HG02884 (cell line): ENCODE data around the gene VCL.
"Not testable (repeated sequence)": the region's sequence is repeated elsewhere in the genome, so short reads cannot be mapped to it uniquely, and the experiment has no call there.

Experiments used
- ATAC-seq: cut with Tn5 transposase; IDR thresholded peaks from one replicate; pipeline ENCODE4 v1.9.1; 2021; ENCODE audit warnings: mild to moderate bottlenecking, moderate library complexity; ENCODE audit not compliant: unreplicated experiment

Gene VCL

GRCh38 chr10:73997787-73998622 lies at the start of gene VCL:
Gene VCL, plus strand, starts transcription at chr10:73998116. Its CDS starts 92 bp downstream, at chr10:73998208.
- ATAC-seq: peak; percentile 89

GRCh38 chr10:73948947-73949633 lies 48.8 kb upstream of the VCL start:
- no peak for ATAC-seq

- no peak for ATAC-seq
Observed at GRCh38 chr10:73950155-73950948, 47.6 kb upstream of the VCL start.

- ATAC-seq: no peak
Observed at GRCh38 chr10:73953665-73954064, 44.3 kb upstream of the VCL start.

- no peak for ATAC-seq
Observed at GRCh38 chr10:73954737-73955136, 43.2 kb upstream of the VCL start.

GRCh38 chr10:73955719-73956118 lies 42.2 kb upstream of the VCL start:
- ATAC-seq: no peak

GRCh38 chr10:73956476-73957359 lies 41.2 kb upstream of the VCL start:
- peak; percentile 50 for ATAC-seq

- ATAC-seq: peak; percentile 37
Observed at GRCh38 chr10:73959484-73960243, 38.3 kb upstream of the VCL start.

- ATAC-seq: no peak
Observed at GRCh38 chr10:73962386-73962785, 35.5 kb upstream of the VCL start.

- ATAC-seq: not testable (repeated sequence)
Observed at GRCh38 chr10:73963533-73963932, 34.4 kb upstream of the VCL start.

- no peak for ATAC-seq
Observed at GRCh38 chr10:73964743-73965142, 33.2 kb upstream of the VCL start.

GRCh38 chr10:73965267-73965889 lies 32.5 kb upstream of the VCL start:
- not testable (repeated sequence) for ATAC-seq

- no peak for ATAC-seq
Observed at GRCh38 chr10:73965890-73966768, 31.8 kb upstream of the VCL start.

- ATAC-seq: no peak
Observed at GRCh38 chr10:73967022-73967429, 30.9 kb upstream of the VCL start.

- no peak for ATAC-seq
Observed at GRCh38 chr10:73967544-73967943, 30.4 kb upstream of the VCL start.

GRCh38 chr10:73968098-73968521 lies 29.8 kb upstream of the VCL start:
- no peak for ATAC-seq

GRCh38 chr10:73969224-73969841 lies 28.6 kb upstream of the VCL start:
- no peak for ATAC-seq

- ATAC-seq: no peak
Observed at GRCh38 chr10:73970845-73971244, 27.1 kb upstream of the VCL start.
